ENCODE data around the gene NRP2. TPM values are rescaled to one million over a fixed set of nuclear protein-coding genes. Genes with fewer than 3 reads are reported as not detected.

Gene NRP2
- total and polyA plus RNA-seq, 2 of the 13 experiments (the other 11 are each of a cell fraction or from before 2014, with no cell fraction given), result 0.65 to 1.4 TPM

DNA sequence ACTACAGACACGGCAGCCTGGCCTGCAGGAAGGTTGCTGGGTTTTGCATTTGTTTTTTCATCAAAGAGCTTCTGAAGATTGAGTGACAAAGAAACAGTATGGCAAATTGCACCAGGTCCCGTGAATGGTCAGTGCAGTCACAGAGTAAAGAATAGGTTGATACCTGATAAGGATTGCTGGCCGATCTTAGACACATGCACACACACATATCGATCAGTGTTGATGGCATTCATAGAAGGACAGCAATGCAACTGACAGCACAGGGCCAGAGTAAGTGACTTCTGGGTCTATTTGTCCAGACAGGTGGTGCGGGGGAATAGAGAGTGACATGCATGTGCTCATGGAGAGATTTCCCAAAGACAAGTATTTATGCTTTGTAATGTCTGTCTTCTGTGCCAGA lies 42.8 kb downstream of the NRP2 start:
- peaks cover 22% of the 10 kb centered on the region for H3K4me1 ChIP-seq (ENCODE audit: insufficient read depth, low read length)
- no peak overlapping the region for H3K9ac ChIP-seq (ENCODE audit: insufficient read depth, low read depth, low read length)
- CTCF ChIA-PET (ENCODE audit: low intra/inter-chr PET ratio, low total read pairs), result no interaction called here
- no peak overlapping the region for H3K27ac ChIP-seq (ENCODE audit: extremely low read length, insufficient read depth, low read length)
- peak; percentile 46 for ATAC-seq
- no peak overlapping the region for H3K4me2 ChIP-seq (ENCODE audit: low read depth, low read length)
- no peak for FAIRE-seq
- no peaks in the 10 kb centered on the region for H4K20me1 ChIP-seq (ENCODE audit: insufficient read depth, low read length)
- no peaks in the 10 kb centered on the region for H3K9me3 ChIP-seq (ENCODE audit: low read length)
- H3K79me2 ChIP-seq (ENCODE audit: insufficient read depth, low read length), result no peaks in the 10 kb centered on the region
- DNase-seq (ENCODE audit: low spot score), result no peak
- 40% methylated on average over 5 of the region's 5 CpGs for WGBS (ENCODE audit: low lambda C conversion rate)
- H2AFZ ChIP-seq (ENCODE audit: low read length), result no peak overlapping the region
- H3K27me3 ChIP-seq (ENCODE audit: control insufficient read depth in 1 of 2, insufficient read depth in 2 of 2, low read length in 2 of 2), result no peaks in the 10 kb centered on the region
- H3K36me3 ChIP-seq (replicated peaks in 1 of 2; ENCODE audit: control insufficient read depth in 1 of 2, insufficient read depth in 2 of 2, low read length in 2 of 2), result no peaks in the 10 kb centered on the region
- TF ChIP-seq ONECUT2 (CRISPR knock-in tag; IDR thresholded peaks at IDR 0.05) (peak; percentile 56; the same call in 1 of the 2 replicates), BHLHE40 (IDR thresholded peaks at IDR 0.05; ENCODE audit: low read length) (0 out of 2 replicates have a peak, but pooled peaks have one; percentile 5), ZNF235 (CRISPR knock-in tag; IDR thresholded peaks at IDR 0.05; ENCODE audit: borderline replicate concordance) (no peak)
- in situ Hi-C loops (cut with HindIII; ENCODE audit: extremely low pct_ligation_motif_present, low pct_unique_long_range_greater_than_20kb), result no loop called here
- intact Hi-C loops (cut with micrococcal nuclease; ENCODE audit: unreplicated experiment), result no loop called here
- no peak overlapping the region for H3K4me3 ChIP-seq (replicated peaks in 1 of 3; ENCODE audit: insufficient read depth in 1 of 3, low read depth in 2 of 3, low read length in 3 of 3)
- no TSS peak for BruUV-seq (replicated peaks)
- POLR2A ChIA-PET, result no interaction called here

- WGBS (ENCODE audit: low lambda C conversion rate), result 0% methylated on average over 4 of the region's 4 CpGs
- Histone ChIP-seq H3K4me2 (ENCODE audit: low read depth, low read length) (0 out of 2 replicates have a peak overlapping the region, but pooled peaks have one; percentile 13), H3K79me2 (ENCODE audit: insufficient read depth, low read length) (no peaks in the 10 kb centered on the region), H3K9me3 (ENCODE audit: low read length) (no peaks in the 10 kb centered on the region), H3K27ac (ENCODE audit: extremely low read length, insufficient read depth, low read length) (no peak overlapping the region), H3K36me3 (replicated peaks in 1 of 2; ENCODE audit: control insufficient read depth in 1 of 2, insufficient read depth in 2 of 2, low read length in 2 of 2) (no peaks in the 10 kb centered on the region), H3K4me1 (ENCODE audit: insufficient read depth, low read length) (peaks cover 32% of the 10 kb centered on the region), H3K9ac (ENCODE audit: insufficient read depth, low read depth, low read length) (no peak overlapping the region), H3K27me3 (ENCODE audit: control insufficient read depth in 1 of 2, insufficient read depth in 2 of 2, low read length in 2 of 2) (no peaks in the 10 kb centered on the region), H2AFZ (ENCODE audit: low read length) (no peak overlapping the region), H4K20me1 (ENCODE audit: insufficient read depth, low read length) (no peaks in the 10 kb centered on the region), H3K4me3 (replicated peaks in 1 of 3; ENCODE audit: insufficient read depth in 1 of 3, low read depth in 2 of 3, low read length in 3 of 3) (no peak overlapping the region)
- in situ Hi-C loops (cut with HindIII; ENCODE audit: extremely low pct_ligation_motif_present, low pct_unique_long_range_greater_than_20kb) (no loop called here), intact Hi-C loops (cut with micrococcal nuclease; ENCODE audit: unreplicated experiment) (no loop called here)
- POLR2A ChIA-PET, result no interaction called here
- CTCF ChIA-PET (ENCODE audit: low intra/inter-chr PET ratio, low total read pairs), result no interaction called here
- FAIRE-seq, result peak; percentile 26
- peak; percentile 31 for DNase-seq (ENCODE audit: low spot score)
- peak; percentile 63 for ATAC-seq
- no TSS peak for BruUV-seq (replicated peaks)
- no peak for TF ChIP-seq SOX6 (IDR thresholded peaks at IDR 0.05)
- peak; percentile 49 for TF ChIP-seq SOX6 (CRISPR knock-in tag; IDR thresholded peaks at IDR 0.05)
- no peak for TF ChIP-seq RCOR2 (CRISPR knock-in tag; IDR thresholded peaks at IDR 0.05)
- TF ChIP-seq, protein P1, sequence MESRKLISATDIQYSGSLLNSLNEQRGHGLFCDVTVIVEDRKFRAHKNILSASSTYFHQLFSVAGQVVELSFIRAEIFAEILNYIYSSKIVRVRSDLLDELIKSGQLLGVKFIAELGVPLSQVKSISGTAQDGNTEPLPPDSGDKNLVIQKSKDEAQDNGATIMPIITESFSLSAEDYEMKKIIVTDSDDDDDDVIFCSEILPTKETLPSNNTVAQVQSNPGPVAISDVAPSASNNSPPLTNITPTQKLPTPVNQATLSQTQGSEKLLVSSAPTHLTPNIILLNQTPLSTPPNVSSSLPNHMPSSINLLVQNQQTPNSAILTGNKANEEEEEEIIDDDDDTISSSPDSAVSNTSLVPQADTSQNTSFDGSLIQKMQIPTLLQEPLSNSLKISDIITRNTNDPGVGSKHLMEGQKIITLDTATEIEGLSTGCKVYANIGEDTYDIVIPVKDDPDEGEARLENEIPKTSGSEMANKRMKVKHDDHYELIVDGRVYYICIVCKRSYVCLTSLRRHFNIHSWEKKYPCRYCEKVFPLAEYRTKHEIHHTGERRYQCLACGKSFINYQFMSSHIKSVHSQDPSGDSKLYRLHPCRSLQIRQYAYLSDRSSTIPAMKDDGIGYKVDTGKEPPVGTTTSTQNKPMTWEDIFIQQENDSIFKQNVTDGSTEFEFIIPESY (CRISPR knock-in tag; IDR thresholded peaks at IDR 0.05), result no peak
- TF ChIP-seq SMC3 (IDR thresholded peaks at IDR 0.05; ENCODE audit: low read length), result no peak
- TF ChIP-seq CEBPG (CRISPR knock-in tag; IDR thresholded peaks at IDR 0.05), result peak; percentile 66
- TF ChIP-seq ZNF850 (CRISPR knock-in tag; conservative IDR thresholded peaks at IDR 0.05), result no peak
- no peak for TF ChIP-seq FOXP1 (IDR thresholded peaks at IDR 0.05)
- TF ChIP-seq FOXP1 (CRISPR knock-in tag; IDR thresholded peaks at IDR 0.05), result peak; percentile 50
- TF ChIP-seq FOSL2 (CRISPR knock-in tag; IDR thresholded peaks at IDR 0.05), result peak; percentile 37; the same call in 1 of the 2 replicates
- TF ChIP-seq, protein P2, sequence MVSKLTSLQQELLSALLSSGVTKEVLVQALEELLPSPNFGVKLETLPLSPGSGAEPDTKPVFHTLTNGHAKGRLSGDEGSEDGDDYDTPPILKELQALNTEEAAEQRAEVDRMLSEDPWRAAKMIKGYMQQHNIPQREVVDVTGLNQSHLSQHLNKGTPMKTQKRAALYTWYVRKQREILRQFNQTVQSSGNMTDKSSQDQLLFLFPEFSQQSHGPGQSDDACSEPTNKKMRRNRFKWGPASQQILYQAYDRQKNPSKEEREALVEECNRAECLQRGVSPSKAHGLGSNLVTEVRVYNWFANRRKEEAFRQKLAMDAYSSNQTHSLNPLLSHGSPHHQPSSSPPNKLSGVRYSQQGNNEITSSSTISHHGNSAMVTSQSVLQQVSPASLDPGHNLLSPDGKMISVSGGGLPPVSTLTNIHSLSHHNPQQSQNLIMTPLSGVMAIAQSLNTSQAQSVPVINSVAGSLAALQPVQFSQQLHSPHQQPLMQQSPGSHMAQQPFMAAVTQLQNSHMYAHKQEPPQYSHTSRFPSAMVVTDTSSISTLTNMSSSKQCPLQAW (CRISPR knock-in tag; IDR thresholded peaks at IDR 0.05), result no peak
- TF ChIP-seq ZNF468 (CRISPR knock-in tag; IDR thresholded peaks at IDR 0.05), result no peak
- no peak for TF ChIP-seq ZNF484 (CRISPR knock-in tag; IDR thresholded peaks at IDR 0.05; ENCODE audit: borderline replicate concordance, low read depth)
- peak; percentile 52; the same call in 1 of the 2 replicates for TF ChIP-seq FOXK1 (CRISPR knock-in tag; IDR thresholded peaks at IDR 0.05; ENCODE audit: borderline replicate concordance, low read depth)
Observed at GRCh38 chr2:205726506-205726905, 44.2 kb downstream of the NRP2 start.
